Embryonic facial prominence (tissue), 1 donor: Measurements from ENCODE around the gene ZNF534.
"Not testable (repeated sequence)": the region's sequence is repeated elsewhere in the genome, so short reads cannot be mapped to it uniquely, and the experiment has no call there.

Experiments used
- DNase-seq: peaks from one replicate; pipeline ENCODE4 v3.0.0-alpha.2; 2016; ENCODE audit errors: extremely low spot score

The ZNF534 gene

DNA sequence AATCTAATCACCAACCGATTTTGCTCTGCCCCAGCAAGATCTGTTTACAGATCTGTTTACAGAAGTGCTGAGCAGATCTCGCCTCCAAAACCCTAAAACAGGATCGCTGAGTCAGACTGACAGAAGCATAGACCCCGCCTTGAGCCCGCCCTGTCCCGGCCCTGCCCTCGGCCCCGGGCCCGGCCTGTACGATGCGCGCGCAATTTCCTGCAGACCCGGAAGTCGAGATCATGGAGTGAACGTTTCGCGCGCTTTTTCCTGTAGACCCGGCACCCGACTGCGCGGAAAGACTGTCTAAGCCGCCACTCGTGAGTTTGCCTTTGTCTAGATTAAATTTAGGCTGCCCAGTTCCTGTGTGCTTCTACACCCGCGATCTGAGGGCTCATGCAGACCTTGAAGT, at the start of gene ZNF534:
TSS of gene ZNF534 (plus strand) at position 212 of the 400 bp plus-strand sequence. CDS start 2,327 bp downstream, outside the sequence.
- no peak for DNase-seq

DNA sequence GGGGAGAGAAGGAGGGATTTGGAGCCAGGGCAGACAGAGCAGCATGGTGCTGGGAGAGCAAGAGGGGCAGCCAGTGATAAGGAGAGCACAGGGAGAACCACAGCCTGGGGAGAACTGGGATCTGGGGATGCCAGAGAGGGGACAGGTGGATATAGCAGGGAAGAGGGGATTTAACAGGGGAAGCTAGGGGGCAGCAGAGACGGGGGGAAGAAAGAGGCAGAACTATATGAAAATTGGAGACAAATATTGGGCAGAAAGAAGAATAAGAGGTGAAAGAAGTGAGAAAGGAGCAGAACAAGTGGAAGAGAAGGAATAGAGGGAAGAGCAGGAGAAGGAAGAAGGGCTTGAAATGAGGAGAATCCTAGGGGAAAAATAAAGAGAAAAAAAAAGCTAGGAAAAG, 37.8 kb upstream of the ZNF534 start:
- DNase-seq = no peak

DNA sequence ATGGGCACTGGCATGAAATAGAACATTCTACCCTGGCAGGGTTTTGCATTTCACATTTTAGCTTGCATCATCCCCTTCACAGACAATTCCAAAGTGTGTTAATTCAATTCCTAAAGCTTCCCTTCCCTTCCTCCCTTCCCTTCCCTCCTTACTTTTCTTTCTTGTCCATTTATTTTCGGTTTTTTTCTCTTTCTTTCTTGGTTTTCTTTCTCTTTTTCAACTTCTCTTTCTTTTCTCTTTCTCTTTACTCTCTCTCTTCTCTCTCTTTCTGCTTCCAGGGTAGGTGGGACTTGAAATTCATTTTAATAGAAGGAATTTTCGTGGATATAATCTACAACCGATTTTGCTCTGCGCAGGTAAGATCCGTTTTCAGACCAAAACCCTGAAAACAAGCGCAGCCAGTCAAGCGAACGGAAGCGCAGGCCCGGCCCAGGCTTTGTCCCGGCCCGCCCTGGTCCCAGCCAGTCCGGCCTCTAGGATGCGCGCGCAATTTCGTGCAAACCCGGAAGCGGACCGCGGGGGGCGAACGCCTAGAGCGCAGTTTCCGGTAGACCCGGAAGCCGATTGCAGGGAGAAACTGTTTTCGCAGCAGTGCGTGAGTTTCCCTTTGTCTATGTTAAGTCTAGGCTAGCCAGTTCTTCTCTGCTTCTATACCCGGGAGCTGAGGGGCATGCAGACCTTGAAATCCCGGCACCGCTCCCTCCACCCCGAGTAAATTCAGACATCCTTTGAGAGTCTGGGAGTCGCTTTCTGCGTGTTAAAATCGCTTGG, 31.5 kb upstream of the ZNF534 start, which contains the start of gene ZNF528:
TSS of gene ZNF528 (plus strand) at position 540 of the 771 bp plus-strand sequence. CDS start 4,165 bp downstream, outside the sequence.
- DNase-seq = peak; percentile 87

DNA sequence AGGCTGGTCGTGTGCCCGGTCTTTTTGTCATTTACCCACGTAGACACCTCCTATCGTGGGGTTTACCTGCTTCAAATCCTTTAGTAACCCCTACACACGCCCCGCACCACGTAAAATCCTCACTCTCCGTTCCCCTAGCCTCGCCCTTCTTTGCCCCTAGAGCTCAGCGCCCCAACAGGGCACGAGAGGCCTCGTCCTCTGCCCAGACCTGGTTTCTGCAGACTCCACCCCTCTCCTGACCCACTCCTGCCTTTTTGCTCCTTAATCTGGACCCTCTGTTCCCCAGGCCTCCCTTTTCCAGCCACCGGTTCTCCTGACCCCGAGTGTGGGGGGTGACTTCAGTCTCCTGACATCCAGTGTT, 30.9 kb upstream of the ZNF534 start:
- no peak for DNase-seq

DNA sequence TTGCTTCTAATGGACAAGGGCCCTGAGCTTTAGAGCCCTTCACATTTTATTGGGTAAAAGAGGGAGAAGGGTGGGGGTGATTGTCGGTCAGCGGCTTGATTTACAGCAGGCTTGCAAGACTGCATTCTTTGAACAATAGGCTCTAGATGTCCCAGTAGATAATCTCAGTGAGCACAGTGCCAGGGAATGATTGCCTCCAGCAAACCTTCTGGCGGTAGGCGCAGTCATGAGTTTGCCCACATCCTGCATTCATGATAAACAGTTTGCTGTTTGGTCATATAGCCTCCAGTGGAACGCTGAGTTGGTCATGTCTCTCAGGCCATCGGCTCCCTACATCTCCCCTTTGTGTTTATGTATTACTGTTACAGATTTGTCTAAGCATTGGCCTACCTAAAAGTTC, 18.7 kb upstream of the ZNF534 start:
- DNase-seq = no peak

DNA sequence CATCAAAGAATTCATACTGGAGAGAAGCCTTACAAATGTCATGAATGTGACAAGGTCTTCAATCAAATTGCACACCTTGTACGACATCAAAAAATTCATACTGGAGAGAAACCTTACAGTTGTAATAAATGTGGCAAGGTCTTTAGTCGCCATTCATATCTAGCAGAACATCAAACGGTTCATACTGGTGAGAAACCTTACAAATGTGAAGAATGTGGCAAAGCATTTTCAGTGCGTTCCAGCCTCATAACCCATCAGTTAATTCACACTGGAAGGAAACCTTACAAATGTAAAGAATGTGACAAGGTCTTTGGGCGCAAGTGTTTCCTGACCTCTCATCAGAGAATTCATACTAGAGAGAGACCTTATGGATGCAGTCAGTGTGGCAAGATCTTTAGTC, 13.2 kb upstream of the ZNF534 start:
- DNase-seq = no peak

DNA sequence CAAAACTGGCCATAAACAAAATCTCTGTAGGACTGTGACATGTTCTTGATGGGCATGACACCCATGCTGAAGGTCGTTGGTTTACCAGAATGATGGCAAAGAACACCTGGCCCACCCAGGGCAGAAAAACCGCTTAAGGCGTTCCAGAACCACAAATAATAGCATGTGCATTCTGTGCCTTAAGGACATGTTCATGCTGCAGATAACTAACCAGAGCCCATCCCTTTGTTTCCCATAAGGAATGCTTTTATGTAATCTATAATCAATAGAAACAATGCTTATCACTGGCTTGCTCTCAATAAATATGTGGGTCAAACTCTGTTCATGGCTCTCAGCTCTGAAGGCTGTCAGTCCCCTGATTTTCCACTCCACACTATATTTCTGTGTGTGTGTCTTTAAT, 13.2 kb downstream of the ZNF534 start:
- DNase-seq = no peak

DNA sequence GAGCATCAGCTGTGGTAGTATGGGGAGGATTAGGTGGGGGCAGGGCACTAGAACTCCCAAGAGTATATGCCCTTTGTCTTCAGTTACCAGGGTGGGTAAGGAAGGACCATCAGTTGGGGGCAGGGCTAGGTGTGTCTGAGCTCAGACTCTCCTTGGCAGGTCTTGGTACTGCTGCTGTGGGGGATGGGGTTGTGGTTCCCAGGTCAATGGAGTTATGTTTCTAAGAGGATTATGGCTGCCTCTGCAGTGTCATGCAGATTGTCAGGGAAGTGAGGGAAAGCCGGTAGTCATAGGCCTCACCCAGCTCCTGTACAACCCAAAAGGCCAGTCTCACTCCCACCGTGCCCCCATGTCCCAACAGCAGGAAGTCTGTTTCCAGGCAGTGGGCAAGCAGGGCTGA, 15.6 kb downstream of the ZNF534 start:
- no peak for DNase-seq

DNA sequence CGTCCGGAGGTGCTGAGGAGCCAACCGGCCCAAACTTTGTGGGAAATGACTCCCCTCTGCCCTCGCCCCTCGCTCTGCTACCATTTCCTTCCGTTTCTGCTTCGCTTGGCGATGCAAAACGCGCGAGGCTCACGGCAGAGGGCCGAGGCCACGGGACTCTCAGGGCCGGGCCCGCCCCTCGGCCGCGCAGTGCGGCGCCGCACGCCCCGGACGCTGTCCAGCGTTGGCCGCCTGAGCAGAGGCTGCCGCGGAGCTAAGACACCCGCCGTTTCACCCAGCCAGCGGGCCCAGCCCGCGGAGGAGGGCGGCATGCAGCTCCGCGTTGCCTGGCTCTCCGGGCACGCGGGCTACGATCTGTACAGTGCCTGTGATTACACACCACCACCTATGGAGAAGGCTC, 22.3 kb downstream of the ZNF534 start:
- DNase-seq = no peak

DNA sequence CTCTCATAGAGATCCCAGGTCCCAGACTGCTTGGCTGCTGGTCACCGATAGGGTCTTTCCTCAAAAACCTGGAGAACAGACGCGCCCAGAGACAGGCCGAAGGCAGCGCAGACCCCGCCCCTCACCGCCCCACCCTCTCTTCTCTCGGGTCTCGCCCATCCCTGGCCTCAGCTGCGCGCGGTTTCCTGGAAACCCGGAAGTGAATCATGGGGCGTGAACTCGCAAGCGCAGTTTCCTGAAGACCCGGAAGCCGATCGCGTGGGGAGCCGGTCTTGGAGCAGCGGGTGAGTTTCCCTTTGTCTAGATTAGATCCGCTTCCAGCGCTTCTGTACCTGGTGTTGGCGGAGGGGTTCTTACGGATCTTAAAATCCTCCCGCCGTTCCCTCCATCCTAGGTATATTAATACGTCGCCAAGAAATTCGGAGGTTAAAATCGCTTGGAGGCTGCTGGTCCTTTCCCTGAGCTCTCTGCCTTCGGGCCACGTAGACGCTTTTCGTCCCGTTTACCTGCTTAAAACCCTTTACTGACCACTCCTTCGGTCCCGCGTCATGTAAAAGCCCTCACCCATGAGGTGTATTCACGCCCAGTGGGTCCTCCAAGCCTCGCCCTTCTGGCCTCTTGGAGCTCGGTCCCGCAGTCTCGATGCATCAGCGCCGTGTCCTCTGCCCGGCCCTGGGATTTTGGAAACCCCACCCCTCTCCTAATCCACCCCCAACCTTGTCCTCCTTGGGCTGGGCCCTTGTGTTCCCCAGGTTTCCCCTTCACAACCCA, 24.6 kb downstream of the ZNF534 start, which contains the start of gene ZNF578:
TSS of gene ZNF578 (plus strand) at position 230 of the 771 bp plus-strand sequence. CDS start 48,293 bp downstream, outside the sequence.
- DNase-seq = peak; percentile 86

DNA sequence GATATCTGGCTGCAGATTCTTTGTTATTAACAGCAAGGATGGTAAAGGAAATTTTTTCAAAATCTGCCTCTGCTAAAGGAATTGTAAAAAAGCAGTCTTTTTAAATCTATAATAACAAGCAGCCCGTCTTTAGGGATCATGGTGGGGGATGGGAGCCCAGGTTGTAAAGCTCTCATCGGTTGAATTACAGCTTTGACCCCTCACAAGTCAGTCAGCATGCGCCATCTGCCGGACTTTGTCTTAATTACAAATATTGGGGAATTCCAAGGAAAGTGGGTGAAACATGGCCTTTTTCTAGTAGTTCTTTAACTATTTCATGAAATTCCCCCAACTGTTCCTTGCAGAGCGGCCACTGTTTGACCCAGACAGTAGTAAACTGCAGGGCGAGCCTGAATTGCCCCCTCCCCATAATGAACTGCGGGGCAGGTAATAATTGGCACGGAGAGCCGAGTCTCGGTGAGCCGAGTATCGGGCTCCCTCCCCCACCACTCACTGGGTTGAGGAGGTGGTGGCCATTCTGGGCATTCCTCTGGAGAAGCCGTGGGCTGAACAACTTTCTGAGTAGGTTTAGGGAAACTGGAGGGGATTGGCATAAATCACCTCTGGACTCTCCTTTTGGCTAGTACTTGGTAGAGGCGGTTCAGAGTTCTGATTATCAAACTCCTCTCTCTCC, 36.0 kb downstream of the ZNF534 start:
- DNase-seq = no peak

DNA sequence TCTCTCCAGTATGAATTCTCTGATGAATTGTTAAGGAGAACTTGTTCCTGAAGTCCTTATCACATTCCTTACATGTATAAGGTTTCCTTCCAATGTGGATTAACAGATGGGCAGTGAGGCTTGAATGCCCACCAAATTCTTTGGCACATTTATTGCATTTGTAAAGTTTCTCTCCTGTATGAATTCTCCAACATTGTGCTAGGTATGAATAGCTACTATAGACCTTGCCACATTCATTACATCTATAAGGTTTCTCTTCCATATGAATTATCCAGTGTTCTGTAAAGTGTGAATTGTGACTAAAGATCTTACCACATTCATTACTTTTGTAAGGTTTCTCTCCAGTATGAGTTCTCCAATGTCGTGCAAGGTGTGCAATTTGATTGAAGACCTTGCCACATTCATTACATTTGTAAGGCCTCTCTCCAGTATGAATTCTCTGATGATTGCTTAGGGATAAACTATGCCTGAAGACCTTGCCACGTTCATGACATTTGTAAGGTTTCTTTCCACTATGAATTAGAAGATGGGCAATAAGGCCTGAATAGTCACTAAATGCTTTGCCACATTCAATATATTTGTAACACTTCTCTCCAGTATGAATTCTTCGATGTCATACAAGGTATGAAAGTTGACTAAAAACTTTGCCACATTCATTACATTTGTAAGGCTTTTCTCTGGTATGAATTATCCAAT, 44.9 kb downstream of the ZNF534 start:
- DNase-seq = no peak

DNA sequence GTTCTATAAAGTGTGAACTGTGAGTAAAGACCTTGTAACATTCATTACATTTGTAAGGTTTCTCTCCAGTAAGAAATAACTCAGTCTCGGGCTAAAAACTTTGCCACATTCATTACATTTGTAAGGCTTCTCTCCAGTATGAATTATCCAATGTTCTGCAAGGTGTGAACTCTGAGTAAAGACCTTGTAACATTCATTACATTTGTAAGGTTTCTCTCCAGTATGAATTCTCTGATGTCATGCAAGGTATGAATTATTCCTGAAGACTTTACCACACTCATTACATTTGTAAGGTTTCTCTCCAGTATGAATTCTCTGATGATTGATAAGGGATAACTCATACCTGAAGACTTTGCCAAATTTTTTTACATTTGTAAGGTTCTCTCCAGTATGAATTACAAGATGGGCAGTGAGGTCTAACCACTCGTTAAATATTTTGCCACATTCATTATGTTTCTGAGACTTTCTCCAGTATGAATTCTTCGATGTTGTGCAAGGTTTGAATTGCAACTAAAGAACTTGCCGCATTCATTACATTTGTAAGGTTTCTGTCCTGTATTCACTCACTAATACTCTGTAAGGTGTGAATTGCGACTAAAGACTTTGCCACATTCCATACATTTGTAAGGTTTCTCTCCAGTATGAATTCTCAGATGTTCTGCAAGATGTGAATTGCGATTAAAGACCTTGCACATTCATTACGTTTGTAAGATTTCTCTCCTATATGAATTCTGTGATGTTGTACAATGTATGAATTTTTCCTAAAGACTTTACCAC, 45.6 kb downstream of the ZNF534 start:
- no peak for DNase-seq

DNA sequence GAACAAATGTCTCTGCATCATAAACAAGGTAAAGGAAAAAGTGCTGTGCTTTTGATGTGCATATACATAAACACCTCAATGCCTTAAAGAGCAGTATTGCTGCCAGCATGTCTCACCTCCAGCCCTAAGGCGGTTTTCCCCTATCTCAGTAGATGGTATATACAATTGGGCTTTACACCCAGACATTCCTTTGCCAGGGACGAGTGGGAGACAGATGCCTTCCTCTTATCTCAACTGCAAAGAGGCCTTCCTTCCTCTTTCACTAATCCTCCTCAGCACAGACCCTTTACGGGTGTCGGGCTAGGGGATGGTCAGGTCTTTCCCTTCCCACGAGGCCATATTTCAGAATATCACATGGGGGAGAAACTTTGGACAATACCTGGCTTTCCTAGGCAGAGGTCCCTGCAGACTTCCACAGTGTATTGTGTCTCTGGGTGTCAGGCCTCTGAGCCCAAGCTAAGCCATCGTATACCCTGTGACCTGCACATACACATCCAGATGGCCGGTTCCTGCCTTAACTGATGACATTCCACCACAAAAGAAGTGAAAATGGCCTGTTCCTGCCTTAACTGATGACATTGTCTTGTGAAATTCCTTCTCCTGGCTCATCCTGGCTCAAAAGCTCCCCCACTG, 55.3 kb downstream of the ZNF534 start:
- DNase-seq = not testable (repeated sequence)

DNA sequence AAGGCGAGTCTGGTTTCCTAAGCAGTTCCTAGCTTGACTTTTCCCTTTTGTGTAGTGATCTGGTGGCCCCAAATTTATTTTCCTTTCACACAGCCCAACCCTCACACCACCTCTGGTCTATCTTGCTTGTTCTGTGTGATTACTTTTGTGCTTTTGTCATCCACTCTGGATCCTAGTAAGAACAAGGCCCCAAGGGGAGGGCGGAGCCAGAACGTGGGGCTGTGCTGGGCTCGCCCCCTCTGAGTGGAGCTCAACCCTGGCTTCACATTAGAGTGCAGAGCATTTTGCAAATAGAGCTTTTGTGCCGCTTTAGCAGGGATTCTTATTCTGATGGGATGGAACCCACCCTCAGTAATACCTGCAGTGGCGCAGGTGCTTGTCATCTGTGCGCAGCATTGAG, 56.1 kb downstream of the ZNF534 start:
- DNase-seq = not testable (repeated sequence)

DNA sequence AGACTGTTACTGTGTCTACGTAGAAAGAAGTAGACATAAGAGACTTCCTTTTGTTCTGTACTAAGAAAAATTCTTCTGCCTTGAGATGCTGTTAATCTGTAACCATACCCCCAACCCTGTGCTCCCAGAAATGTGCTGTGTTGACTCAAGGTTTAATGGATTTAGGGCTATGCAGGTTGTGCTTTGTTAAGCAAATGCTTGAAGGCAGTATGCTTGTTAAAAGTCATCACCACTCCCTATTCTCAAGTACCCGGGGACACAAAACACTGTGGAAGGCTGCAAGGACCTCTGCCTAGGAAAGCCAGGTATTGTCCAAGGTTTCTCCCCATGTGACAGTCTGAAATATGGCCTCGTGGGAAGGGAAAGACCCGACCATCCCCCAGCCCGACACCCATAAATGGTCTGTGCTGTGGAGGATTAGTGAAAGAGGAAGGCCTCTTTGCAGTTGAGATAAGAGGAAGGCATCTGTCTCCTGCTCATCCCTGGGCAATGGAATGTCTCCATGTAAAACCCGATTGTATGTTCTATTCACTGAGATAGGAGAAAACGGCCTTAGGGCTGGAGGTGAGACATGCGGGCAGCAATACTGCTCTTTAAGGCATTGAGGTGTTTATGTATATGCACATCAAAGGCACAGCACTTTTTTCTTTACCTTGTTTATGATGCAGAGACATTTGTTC, 56.8 kb downstream of the ZNF534 start:
- not testable (repeated sequence) for DNase-seq

DNA sequence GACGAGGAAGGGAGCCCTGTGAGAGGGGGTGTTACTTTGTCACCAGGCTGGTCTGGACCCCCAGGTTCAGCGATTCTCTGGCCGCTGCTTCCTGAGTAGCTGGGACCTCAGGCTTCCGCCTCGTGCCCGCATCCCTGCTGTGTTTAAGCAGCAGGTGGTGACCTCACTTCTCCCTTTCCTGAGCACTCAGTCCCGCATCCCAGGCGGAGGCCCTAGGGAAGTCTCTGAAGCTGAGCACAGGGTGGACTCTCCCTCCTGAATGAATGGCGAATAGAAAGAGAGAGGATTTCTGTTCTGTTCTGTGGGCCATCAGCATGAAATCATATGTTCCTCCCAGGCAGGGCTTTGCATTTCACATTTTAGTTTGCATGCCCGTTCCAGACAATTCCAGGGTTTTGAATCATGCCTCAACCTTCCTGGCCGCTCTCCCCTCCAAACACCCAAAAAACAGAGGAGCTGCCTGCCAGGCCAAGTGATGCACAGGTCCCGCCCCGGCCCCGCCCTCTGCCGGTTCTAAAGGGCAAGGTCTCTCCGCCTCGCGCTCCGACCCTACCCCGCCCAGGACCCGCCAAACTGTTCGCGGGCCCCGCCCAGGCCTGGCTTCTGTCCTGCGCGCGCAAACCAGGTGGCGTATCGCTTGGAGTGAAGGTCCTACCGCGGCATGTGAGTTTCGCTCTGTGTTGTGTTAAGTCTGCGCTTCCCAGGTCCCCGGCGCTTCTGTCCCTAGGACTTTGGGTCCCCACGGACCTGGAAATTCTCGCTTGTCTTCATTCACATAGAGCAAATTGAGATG, 63.4 kb downstream of the ZNF534 start:
- DNase-seq = no peak

DNA sequence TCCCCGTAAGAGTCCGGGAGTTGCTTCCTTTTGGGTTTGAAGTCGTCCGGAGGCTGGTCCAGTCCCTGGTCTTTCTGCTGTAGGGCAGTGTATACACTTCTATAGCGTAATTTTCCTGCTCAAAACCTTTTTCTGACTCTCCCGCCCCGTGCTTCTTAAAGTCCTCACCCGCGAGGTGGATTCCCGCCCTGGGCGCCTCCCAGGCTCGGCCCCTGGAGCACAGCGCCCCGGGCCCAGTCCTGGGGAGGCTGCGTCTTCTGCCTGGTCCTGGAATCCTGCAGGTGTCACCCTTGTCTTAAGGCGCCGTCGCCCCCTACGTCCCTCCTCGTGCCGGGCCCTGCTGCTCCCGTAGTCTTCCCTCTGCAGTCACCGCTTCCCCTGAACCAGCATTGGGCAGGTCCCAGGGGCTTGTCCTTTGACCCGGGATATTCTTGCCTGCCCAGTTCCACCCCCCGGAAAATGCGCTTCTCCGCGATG, 64.1 kb downstream of the ZNF534 start:
- no peak for DNase-seq

DNA sequence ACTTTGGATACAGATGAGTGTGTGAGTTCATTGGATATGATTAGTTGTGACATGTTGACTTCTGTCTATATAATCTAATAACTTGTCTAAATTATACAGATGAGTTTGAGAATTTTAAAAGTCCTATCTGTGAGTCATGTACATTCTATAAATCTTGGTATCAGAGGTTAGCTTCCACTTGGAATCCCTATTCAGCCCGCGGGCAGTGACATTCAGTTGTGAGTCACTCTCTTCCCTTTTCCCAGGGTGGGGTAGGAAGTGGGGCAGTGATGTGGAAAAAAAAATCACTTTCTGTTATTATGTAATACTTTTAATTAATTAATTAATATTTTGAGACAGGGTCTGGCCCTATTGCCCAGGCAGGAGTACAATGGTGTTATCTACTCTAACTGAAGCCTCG, 65.6 kb downstream of the ZNF534 start:
- no peak for DNase-seq
